Lower lobe of right lung (tissue), 2 donors: Measurements from ENCODE around the gene TMEM9. TPM values are rescaled to one million over a fixed set of nuclear protein-coding genes. Genes with fewer than 3 reads are reported as not detected.

Experiments
- ATAC-seq, 2 donors: fragments of 200-7000 bp; cut with Tn5 transposase; one replicate each; pipeline ENCODE4 v1.9.1; 2020 to 2022; ENCODE audit warnings: mild to moderate bottlenecking in 2 of 2, moderate library complexity in 2 of 2
- DNase-seq: peaks from one replicate; pipeline ENCODE4 v3.0.0-alpha.2; 2020
- H3K27ac ChIP-seq: fragments of 200-600 bp; one replicate; pipeline ENCODE4 v1.8.0; 2022
- H3K27me3 ChIP-seq: fragments of 200-600 bp; one replicate; pipeline ENCODE4 v1.8.0; 2022; ENCODE audit warnings: low read depth
- H3K36me3 ChIP-seq: fragments of 200-600 bp; one replicate; pipeline ENCODE4 v1.8.0; 2022; ENCODE audit warnings: mild to moderate bottlenecking
- H3K4me1 ChIP-seq: fragments of 200-600 bp; one replicate; pipeline ENCODE4 v1.8.0; 2022
- H3K4me3 ChIP-seq: fragments of 200-600 bp; one replicate; pipeline ENCODE4 v1.8.0; 2022; ENCODE audit warnings: mild to moderate bottlenecking
- H3K9me3 ChIP-seq: fragments of 200-600 bp; one replicate; pipeline ENCODE4 v1.8.0; 2022
- CTCF ChIP-seq: fragments of 200-600 bp; IDR thresholded peaks from one replicate; pipeline ENCODE4 v1.8.0; 2022; ENCODE audit warnings: antibody characterized with exemption, mild to moderate bottlenecking
- intact Hi-C: fragments of 100-400 bp; cut with DNase I; formaldehyde crosslinking; loops from one replicate; pipeline ENCODE4 v1.11.0; 2022
- total RNA-seq: library from RNA; stranded (reverse); fragmentation: NEBNext Ultra II Directional; extraction: Animal tissue kit (Norgen Biotek cat#: 25700); gene quantifications from one replicate; pipeline ENCODE4 v1.2.1, GENCODE V29; 2021
- donor health status: DM: no; HTN: yes; CAD: no; lungs with severe emphysema.

TMEM9 gene
- total RNA-seq, 1 donor from 2014 or later = 47.9 TPM

DNA sequence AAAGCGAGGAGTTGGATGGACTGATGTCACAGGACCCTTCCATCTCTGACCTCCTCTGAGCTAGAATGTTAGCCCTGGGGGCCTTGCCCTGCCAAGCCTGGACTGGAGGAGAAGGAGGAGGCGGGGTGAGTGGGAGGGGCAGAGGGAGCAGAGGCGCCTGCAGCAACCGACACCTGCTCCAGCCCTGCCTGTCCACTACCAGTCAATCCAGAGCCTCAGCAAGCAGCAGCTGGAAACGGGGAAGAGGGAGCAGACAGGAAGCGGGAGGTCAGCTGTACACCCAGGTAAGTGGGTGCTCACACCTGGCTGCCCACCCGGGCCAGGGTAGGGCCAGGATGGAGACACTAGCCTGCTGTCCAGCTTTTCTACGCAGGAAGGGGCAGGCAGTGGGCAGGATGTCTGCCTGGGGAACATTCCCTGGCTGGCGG is 36.4 kb upstream of the TMEM9 start, which contains the start of gene IGFN1:
Gene IGFN1, plus strand, starts transcription at position 201 of the 428 bp plus-strand sequence. CDS start 2,470 bp downstream, outside the sequence.
- H3K27ac ChIP-seq = no peak within 1 kb of the TSS
- intact Hi-C loops = no loop called here
- ATAC-seq = no peak

DNA sequence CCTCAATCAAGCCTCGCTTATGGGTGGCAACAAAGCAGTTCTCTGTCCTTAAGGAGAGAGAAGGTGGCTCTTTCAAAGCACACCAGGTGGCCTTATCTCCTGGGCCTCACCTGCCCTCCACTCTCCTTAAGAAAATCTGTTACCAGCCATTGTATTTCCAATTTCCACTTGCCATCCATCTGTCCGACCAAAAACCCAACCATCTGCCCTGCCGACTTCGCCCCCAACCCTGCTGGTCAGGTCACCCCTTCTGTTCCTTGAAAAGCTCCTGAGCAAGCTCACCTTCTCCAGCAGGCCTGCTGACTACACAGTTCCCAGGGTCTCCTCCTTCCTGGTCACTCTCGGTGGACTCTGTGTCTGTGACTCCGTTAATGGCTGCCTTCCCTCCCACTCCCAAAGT is 35.7 kb upstream of the TMEM9 start:
- H3K36me3 ChIP-seq = no peaks in the 10 kb centered on the region
- ATAC-seq (no peak), DNase-seq (no peak)
- H3K9me3 ChIP-seq = no peaks in the 10 kb centered on the region
- intact Hi-C loops = no loop called here
- H3K4me3 ChIP-seq = no peak overlapping the region
- H3K4me1 ChIP-seq = no peaks in the 10 kb centered on the region
- peaks cover 7% of the 10 kb centered on the region for H3K27me3 ChIP-seq
- TF ChIP-seq CTCF = no peak
- H3K27ac ChIP-seq = no peak overlapping the region

More for the DNA sequence above, 36.4 kb upstream of the TMEM9 start, which contains the start of gene IGFN1:
- DNase-seq = no peak
- no peaks in the 10 kb centered on the region for H3K4me1 ChIP-seq
- H3K9me3 ChIP-seq = no peaks in the 10 kb centered on the region
- H3K4me3 ChIP-seq = no peak within 1 kb of the TSS
- no peaks in the 10 kb centered on the region for H3K36me3 ChIP-seq
- TF ChIP-seq CTCF = no peak
- H3K27me3 ChIP-seq = peaks cover 7% of the 10 kb centered on the region

- Histone ChIP-seq H3K9me3 (no peaks in the 10 kb centered on the region), H3K36me3 (no peaks in the 10 kb centered on the region), H3K4me3 (no peak overlapping the region), H3K27me3 (peaks cover 7% of the 10 kb centered on the region), H3K4me1 (no peaks in the 10 kb centered on the region), H3K27ac (no peak overlapping the region)
- DNase-seq (no peak), ATAC-seq (no peak)
- intact Hi-C loops = no loop called here
- TF ChIP-seq CTCF = no peak
Observed at GRCh38 chr1:201189085-201189484, 34.8 kb upstream of the TMEM9 start.

GRCh38 chr1:201186192-201186591 is 31.9 kb upstream of the TMEM9 start:
- Histone ChIP-seq H3K4me1 (no peaks in the 10 kb centered on the region), H3K4me3 (no peak overlapping the region), H3K27ac (no peak overlapping the region), H3K27me3 (peaks cover 7% of the 10 kb centered on the region), H3K9me3 (no peaks in the 10 kb centered on the region), H3K36me3 (no peaks in the 10 kb centered on the region)
- no peak for TF ChIP-seq CTCF
- no peak for DNase-seq
- no peak for ATAC-seq
- intact Hi-C loops = no loop called here

DNA sequence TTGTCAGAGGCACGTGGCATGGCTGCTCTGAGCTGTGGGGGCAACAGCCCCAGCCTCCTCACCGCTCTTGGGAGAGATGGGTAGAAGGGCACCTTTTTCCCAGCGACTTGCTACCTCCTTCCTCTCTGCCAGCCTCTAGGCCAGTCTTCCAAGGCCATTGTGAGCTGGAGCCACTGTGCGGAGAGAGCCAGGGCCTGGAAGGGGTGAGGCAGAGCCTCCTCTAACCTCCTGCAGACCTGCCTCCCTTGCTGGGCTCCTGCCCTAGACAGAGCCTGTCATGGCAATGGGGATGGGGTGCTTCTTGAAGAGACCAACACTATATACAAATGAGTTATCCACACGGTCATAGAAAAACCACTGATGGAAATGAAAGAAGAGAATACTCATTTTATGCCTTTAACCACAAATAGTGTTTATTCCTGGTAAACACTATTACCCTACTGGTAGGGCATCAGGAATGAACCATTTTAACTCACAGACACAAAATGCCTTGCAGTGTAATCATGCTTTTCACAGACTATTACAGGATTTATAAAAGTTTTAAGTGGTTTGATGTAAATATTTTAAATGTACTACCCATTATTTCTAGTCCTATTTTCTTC is 31.4 kb upstream of the TMEM9 start:
- H3K9me3 ChIP-seq = no peaks in the 10 kb centered on the region
- peaks cover 1% of the 10 kb centered on the region for H3K27me3 ChIP-seq
- intact Hi-C loops = no loop called here
- TF ChIP-seq CTCF = no peak
- H3K4me3 ChIP-seq = no peak overlapping the region
- H3K27ac ChIP-seq = no peak overlapping the region
- H3K36me3 ChIP-seq = no peaks in the 10 kb centered on the region
- H3K4me1 ChIP-seq = no peaks in the 10 kb centered on the region
- ATAC-seq (no peak), DNase-seq (no peak)
